Esophagus muscularis mucosa (tissue), 2 donors: ENCODE data around the gene SH3D19.

ENCODE experiments used
- POLR2A ChIP-seq: fragments of 450-650 bp; IDR thresholded peaks from one replicate; pipeline ENCODE4 v1.6.1; 2017; ENCODE audit warnings: antibody characterized with exemption, moderate library complexity, mild to moderate bottlenecking, low read depth
- POLR2AphosphoS5 ChIP-seq, 2 donors: sonication (generic); formaldehyde crosslinking; IDR thresholded peaks; one replicate each; pipeline ENCODE4 v1.6.1; 2017; ENCODE audit warnings: antibody characterized with exemption in 2 of 2

GRCh38 chr4:151355155-151355554 lies 29.8 kb upstream of the SH3D19 start:
- TF ChIP-seq POLR2AphosphoS5 (IDR thresholded peaks at IDR 0.05) (no peak), POLR2A (no peak)
